HepG2 (cell line): ENCODE results near the gene CCDC183. TPM values are rescaled to one million over a fixed set of nuclear protein-coding genes. Genes with fewer than 3 reads are reported as not detected.
A peak's percentile ranks its signal among the peaks of the same experiment; 100 is the strongest.

Source experiments
- HNRNPLL ChIP-seq: fragments of 200-400 bp; formaldehyde crosslinking; IDR thresholded peaks from 2 replicates; pipeline ENCODE4 v1.6.1; 2017; ENCODE audit warnings: mild to moderate bottlenecking, low read depth, low read length; ENCODE audit not compliant: poor library complexity, severe bottlenecking
- KLF12 ChIP-seq: sonication (generic); formaldehyde crosslinking; IDR thresholded peaks from 2 replicates; pipeline ENCODE4 v1.4.0; 2020; ENCODE audit warnings: missing genetic modification reagents, borderline replicate concordance
- MED1 ChIP-seq: sonication (generic); formaldehyde crosslinking; IDR thresholded peaks from 2 replicates; pipeline ENCODE4 v1.4.0; 2020; ENCODE audit warnings: missing genetic modification reagents
- ZNF329 ChIP-seq: sonication (generic); formaldehyde crosslinking; IDR thresholded peaks from 2 replicates; pipeline ENCODE4 v1.9.0; 2021; ENCODE audit warnings: low read depth, mild to moderate bottlenecking, missing genetic modification reagents
- ZNF891 ChIP-seq: sonication (generic); formaldehyde crosslinking; IDR thresholded peaks from 2 replicates; pipeline ENCODE4 v1.5.0; 2020; ENCODE audit warnings: mild to moderate bottlenecking, missing genetic modification reagents
- polyA plus RNA-seq, 8 experiments: library from polyadenylated mRNA; depleted of rRNA in 3 of 8; stranded (reverse) in 7 of 8; unstranded in 1 of 8; fragments of >200 nt; fragmentation: Illumina TruSeq in 4 of 8; extraction: Trizol in 4 of 8; gene quantifications; 2 replicates each; pipeline versions ENCODE4 v1.2.1 to v1.2.3, GENCODE V29; 2011 to 2016; ENCODE audit warnings: low read depth in 4 of 8, missing spikeins in 1 of 8, mixed read lengths in 1 of 8; ENCODE audit not compliant: insufficient read depth in 1 of 8
- total RNA-seq, 5 experiments: library from RNA; depleted of rRNA; stranded (reverse); fragments of >200 nt; fragmentation: Illumina TruSeq; extraction: Trizol; gene quantifications; 2 replicates each; pipeline ENCODE4 v1.2.3, GENCODE V29; 2016; ENCODE audit warnings: low read depth in 1 of 5
- TF ChIP-seq, protein P1 (sequence below): sonication (generic); formaldehyde crosslinking; IDR thresholded peaks from 2 replicates; pipeline ENCODE4 v1.4.0; 2020; ENCODE audit warnings: missing genetic modification reagents
- TF ChIP-seq, protein P2 (sequence below): sonication (generic); formaldehyde crosslinking; IDR thresholded peaks from 2 replicates; pipeline ENCODE4 v1.5.1; 2020; ENCODE audit warnings: mild to moderate bottlenecking, missing genetic modification reagents, moderate library complexity
- TF ChIP-seq, protein P3 (sequence below): sonication (generic); formaldehyde crosslinking; IDR thresholded peaks from 2 replicates; pipeline ENCODE4 v1.4.0; 2020; ENCODE audit warnings: missing genetic modification reagents
- TF ChIP-seq, protein P4 (sequence below): sonication (generic); formaldehyde crosslinking; IDR thresholded peaks from 2 replicates; pipeline ENCODE4 v1.5.0; 2020; ENCODE audit warnings: missing genetic modification reagents, mild to moderate bottlenecking, borderline replicate concordance

The CCDC183 gene
- total and polyA plus RNA-seq, 2 of the 13 experiments (the other 11 are each of a cell fraction or from before 2014, with no cell fraction given) = 5.0 to 66.4 TPM

DNA sequence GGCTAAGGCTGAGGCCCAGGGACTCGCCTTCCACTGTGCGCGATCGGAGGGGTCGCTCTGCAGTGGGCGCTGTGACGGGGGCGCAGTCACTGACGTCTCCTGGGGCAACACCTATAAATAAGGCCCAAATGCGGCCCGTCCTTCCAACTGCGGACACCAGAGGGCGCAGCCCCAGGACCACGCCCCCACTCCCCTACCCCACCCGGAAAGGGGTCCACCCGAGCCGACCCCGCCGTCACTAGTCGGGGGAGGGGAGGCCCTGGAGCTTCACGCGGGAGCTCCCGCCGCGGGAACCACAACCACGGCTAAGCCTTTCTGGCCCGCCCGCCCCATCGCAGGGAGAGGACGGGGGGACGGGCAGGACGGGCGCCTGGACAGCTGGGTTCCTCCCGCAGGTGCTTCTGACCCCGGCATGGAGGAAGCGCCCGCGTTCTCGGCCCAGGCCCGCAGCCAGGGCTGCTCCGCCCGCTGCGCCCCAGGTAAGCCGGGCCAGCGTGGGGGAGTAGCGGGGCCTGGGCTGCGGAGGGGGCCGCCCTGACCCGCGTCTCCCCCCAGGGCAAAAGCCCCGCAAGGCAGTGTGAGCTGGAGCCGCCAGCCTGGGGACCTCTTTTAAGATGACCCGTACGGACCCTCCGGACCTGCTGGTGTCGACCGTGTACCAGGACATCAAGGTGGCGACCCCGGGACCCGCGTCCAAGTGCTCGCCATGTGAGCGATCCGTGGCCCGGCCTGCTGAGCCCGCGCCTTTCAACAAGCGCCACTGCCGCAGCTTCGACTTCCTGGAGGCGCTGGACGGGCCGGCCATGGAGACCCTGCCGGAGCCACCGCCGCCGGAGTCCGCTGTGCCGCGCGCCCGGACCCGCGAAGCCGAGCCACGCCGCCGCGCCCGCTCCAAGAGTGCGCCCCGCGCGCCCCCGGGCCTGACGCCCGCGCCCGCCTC is 47.9 kb downstream of the CCDC183 start (continued):
- TF ChIP-seq, protein P1, sequence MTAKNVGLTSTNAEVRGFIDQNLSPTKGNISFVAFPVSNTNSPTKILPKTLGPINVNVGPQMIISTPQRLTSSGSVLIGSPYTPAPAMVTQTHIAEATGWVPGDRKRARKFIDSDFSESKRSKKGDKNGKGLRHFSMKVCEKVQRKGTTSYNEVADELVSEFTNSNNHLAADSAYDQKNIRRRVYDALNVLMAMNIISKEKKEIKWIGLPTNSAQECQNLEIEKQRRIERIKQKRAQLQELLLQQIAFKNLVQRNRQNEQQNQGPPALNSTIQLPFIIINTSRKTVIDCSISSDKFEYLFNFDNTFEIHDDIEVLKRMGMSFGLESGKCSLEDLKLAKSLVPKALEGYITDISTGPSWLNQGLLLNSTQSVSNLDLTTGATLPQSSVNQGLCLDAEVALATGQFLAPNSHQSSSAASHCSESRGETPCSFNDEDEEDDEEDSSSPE (CRISPR knock-in tag) = 0 out of 2 replicates have a peak, but pooled peaks have one; percentile 13
- TF ChIP-seq, protein P2, sequence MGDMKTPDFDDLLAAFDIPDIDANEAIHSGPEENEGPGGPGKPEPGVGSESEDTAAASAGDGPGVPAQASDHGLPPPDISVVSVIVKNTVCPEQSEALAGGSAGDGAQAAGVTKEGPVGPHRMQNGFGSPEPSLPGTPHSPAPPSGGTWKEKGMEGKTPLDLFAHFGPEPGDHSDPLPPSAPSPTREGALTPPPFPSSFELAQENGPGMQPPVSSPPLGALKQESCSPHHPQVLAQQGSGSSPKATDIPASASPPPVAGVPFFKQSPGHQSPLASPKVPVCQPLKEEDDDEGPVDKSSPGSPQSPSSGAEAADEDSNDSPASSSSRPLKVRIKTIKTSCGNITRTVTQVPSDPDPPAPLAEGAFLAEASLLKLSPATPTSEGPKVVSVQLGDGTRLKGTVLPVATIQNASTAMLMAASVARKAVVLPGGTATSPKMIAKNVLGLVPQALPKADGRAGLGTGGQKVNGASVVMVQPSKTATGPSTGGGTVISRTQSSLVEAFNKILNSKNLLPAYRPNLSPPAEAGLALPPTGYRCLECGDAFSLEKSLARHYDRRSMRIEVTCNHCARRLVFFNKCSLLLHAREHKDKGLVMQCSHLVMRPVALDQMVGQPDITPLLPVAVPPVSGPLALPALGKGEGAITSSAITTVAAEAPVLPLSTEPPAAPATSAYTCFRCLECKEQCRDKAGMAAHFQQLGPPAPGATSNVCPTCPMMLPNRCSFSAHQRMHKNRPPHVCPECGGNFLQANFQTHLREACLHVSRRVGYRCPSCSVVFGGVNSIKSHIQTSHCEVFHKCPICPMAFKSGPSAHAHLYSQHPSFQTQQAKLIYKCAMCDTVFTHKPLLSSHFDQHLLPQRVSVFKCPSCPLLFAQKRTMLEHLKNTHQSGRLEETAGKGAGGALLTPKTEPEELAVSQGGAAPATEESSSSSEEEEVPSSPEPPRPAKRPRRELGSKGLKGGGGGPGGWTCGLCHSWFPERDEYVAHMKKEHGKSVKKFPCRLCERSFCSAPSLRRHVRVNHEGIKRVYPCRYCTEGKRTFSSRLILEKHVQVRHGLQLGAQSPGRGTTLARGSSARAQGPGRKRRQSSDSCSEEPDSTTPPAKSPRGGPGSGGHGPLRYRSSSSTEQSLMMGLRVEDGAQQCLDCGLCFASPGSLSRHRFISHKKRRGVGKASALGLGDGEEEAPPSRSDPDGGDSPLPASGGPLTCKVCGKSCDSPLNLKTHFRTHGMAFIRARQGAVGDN (CRISPR knock-in tag) = peak; percentile 75
- TF ChIP-seq ZNF329 (CRISPR knock-in tag) (0 out of 2 replicates have a peak, but pooled peaks have one; percentile 38), MED1 (CRISPR knock-in tag) (peak; percentile 27; the same call in 1 of the 2 replicates), HNRNPLL (peak; percentile 23), KLF12 (CRISPR knock-in tag) (peak; percentile 68; the same call in 1 of the 2 replicates), ZNF891 (CRISPR knock-in tag) (peak; percentile 55; the same call in 1 of the 2 replicates)
- TF ChIP-seq, protein P3, sequence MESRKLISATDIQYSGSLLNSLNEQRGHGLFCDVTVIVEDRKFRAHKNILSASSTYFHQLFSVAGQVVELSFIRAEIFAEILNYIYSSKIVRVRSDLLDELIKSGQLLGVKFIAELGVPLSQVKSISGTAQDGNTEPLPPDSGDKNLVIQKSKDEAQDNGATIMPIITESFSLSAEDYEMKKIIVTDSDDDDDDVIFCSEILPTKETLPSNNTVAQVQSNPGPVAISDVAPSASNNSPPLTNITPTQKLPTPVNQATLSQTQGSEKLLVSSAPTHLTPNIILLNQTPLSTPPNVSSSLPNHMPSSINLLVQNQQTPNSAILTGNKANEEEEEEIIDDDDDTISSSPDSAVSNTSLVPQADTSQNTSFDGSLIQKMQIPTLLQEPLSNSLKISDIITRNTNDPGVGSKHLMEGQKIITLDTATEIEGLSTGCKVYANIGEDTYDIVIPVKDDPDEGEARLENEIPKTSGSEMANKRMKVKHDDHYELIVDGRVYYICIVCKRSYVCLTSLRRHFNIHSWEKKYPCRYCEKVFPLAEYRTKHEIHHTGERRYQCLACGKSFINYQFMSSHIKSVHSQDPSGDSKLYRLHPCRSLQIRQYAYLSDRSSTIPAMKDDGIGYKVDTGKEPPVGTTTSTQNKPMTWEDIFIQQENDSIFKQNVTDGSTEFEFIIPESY (CRISPR knock-in tag) = peak; percentile 58; the same call in 1 of the 2 replicates
- TF ChIP-seq, protein P4, sequence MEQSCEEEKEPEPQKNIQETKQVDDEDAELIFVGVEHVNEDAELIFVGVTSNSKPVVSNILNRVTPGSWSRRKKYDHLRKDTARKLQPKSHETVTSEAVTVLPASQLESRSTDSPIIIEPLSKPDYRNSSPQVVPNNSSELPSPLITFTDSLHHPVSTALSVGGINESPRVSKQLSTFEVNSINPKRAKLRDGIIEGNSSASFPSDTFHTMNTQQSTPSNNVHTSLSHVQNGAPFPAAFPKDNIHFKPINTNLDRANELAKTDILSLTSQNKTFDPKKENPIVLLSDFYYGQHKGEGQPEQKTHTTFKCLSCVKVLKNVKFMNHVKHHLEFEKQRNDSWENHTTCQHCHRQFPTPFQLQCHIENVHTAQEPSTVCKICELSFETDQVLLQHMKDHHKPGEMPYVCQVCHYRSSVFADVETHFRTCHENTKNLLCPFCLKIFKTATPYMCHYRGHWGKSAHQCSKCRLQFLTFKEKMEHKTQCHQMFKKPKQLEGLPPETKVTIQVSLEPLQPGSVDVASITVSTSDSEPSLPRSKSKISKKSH (CRISPR knock-in tag) = peak; percentile 26; the same call in 1 of the 2 replicates
